ENCODE results near the gene MMADHC.
A peak's percentile ranks its signal among the peaks of the same experiment; 100 is the strongest.

Gene MMADHC

DNA sequence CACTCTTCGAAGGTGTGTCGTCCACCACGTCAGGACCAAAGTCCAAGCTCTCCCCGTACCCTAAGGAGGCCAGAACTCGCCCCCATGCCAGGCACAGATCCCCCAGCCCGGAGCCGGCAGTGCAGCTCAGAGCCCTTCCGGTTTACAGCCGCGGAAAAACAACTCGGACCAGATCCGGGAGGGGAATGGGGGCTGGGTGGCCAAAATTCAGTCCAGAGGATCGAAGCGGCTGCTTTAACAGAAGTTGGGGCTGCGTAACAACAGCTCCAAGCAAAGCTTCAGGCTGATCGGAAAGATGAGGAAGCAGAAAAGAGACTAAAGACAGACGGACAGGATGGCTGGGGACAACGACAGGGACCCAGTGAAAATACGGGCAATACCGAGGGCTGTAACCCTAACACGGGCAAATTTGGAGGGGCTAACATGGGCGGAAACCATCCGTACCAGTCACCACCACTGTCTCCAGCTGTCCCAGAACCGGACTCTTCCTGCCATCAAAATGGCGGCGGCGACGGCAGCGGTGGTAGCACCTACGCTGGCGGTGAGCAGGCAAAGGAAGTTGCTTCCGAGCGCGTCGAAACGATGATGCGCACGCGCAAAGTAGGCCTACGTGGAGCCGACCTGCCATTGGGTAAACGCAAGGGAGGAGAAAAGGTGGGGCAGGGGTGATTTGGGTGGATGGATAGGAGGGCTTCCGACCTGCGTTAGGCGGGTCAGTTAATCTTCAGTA lies at the start of gene MMADHC:
Gene MMADHC, minus strand, starts transcription at position 556 of the 730 bp plus-strand sequence. CDS start 678 bp downstream, outside the sequence.
- DNase-seq (ENCODE audit: low spot score): peak; percentile 94

DNA sequence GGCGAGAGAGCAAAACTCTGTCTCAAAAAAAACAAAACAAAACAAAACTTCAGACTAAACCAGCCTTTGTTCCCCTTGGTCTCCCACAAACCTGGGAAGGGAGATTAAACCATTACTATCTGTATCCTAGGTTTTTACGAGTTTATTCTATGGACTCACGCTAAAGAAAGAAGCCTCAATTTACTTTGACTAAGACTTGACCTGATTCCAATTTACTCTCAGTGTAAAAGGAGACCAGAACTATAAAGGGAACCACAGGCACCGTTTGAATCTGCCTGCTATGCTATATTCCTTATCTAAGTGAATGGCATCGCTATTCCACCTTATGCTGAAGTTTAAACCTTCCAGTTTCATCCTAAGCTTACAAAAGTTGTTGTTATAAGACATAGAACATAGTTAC lies 46.5 kb upstream of the MMADHC start:
- no peak for DNase-seq (ENCODE audit: low spot score)

DNA sequence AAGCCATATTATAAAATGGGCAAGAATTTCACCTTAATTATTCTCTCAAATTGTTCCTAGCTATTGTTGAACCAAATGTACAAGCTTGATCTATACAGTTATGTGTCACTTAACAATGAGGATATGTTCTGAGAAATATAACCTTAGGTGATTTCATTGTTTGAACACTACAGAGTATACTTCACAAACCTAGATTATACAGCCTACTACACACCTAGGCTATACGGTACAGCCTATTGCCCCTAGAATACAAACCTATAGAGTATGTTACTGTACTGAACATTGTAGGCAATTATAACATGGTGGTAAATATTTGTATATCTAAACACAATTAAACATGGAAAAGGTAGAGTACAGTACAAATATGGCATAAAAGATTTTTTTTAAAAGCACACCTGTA lies 42.9 kb upstream of the MMADHC start:
- no peak for DNase-seq (ENCODE audit: low spot score)

DNA sequence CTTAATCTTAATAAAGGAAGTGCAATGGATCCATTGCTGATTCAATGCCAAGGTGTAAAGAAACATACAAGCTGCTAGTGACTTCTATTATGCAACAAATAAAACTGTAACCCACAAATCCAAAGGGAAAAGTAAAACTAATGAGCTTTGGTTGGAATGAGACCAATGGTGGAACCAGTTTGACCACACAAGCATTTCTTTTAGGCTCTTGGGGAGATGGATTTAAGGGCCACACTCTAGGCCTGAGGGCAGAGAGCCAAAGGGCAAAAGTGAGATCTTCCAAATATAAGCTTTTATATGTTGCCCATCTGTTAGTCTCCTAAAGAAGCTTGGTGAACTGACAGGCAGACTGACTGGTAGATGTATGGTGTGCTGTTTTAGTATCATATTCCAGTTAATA lies 41.5 kb upstream of the MMADHC start:
- no peak for DNase-seq (ENCODE audit: low spot score)

DNA sequence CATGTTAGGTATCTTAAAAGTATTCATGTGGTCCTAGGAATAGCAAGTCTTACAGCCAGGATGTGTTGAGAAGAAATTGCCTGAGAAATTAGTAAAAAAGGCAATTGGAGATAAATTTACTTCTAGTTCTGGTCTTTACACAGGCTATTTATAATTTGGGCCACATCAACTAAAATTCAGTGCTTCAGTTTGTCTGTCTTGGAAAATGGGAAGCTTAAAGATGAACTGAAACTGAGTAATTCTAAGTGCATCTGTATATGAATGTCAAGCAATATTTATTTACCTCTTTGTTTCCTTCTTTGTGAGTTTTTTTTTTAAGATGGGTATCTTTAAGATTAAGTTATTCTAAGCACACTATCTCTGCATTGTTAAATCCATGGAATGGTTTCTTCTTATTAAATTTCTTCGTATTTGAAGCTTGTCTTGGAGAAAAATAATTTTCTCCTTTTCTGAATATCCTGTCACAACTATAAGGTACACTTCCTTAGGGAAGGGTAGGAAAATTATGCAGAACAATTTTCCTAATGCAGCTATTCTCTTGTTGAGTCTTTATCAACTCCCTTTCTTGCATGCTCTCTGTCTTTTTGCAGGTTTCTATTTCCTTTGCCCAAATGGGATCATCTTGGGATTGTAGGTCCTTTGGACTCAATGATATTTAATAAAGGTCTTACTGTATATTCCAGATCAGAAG lies 39.7 kb upstream of the MMADHC start:
- no peak for DNase-seq (ENCODE audit: low spot score)

DNA sequence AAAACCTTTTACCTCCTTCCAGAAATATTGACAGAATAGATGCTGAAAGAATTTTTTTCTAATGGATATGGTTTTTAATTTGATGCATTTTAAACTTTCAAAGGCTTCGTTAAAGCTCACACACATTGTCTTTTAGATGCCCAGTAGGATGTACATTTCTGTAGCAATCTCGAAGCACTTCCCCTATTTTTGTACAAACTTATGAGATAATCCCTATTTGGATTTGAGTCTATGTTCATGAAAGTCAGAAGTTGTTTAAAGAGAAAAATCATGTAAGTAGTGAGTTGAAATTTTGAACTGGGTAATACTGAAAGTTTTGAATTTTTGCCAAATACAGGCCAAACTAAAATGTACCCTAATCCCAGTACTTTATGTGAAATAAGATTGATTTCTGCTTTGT lies 38.1 kb upstream of the MMADHC start:
- no peak for DNase-seq (ENCODE audit: low spot score)

DNA sequence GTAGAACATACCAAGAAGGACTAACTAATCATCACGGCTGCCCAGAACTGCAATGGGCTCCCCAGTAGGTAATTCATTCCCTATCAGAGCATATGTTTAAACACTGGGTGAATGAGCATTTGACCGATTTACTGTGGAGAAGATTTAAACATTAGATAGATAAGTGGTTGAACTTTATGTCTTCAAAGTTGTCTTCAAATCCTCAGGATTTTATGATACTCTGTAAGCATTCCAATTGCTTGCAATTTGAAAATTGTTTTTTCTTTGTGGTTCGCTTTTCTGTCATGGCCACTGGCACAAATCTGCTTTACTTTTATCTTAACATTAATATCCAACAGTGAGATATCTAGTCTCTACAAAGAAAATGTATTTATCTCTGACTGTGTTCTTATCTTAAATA lies 37.7 kb upstream of the MMADHC start:
- DNase-seq (ENCODE audit: low spot score): no peak

DNA sequence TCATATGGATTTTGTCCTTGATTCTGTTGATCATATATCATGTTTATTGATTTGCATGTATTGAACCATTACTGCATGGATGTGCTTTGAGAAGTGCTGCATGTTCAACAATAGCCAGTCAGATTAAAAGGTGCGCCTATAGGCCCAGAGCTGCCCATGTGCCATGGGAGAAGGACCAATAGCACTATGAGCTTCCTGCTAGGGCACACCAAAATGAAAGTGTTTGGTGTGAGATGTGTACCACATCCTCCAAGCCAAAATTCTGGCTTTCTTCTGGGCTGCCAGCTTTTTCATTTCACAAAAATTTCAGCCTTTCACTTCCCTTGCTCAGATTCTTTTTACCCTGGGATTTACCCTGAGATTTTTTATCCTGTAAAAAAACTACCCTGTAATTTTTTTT lies 34.8 kb upstream of the MMADHC start:
- DNase-seq (ENCODE audit: low spot score): no peak

DNA sequence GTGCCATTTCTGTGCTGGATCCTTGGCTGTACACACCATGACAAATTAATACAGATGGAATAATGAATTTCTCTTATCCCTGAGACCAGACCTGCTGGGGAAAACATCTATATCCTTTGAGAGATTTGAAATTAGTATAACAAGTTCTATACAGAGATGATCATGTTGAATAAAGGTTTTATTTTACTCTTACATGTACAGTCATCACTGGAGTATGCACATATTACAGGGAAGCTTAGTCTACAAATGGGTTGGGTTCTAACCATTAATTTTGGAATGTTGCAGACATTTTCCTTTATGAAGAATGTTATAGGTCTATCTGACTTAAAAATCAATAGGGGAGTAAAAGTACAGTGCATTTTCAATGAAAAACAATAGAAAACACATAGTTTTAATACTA lies 29.9 kb upstream of the MMADHC start:
- DNase-seq (ENCODE audit: low spot score): no peak

DNA sequence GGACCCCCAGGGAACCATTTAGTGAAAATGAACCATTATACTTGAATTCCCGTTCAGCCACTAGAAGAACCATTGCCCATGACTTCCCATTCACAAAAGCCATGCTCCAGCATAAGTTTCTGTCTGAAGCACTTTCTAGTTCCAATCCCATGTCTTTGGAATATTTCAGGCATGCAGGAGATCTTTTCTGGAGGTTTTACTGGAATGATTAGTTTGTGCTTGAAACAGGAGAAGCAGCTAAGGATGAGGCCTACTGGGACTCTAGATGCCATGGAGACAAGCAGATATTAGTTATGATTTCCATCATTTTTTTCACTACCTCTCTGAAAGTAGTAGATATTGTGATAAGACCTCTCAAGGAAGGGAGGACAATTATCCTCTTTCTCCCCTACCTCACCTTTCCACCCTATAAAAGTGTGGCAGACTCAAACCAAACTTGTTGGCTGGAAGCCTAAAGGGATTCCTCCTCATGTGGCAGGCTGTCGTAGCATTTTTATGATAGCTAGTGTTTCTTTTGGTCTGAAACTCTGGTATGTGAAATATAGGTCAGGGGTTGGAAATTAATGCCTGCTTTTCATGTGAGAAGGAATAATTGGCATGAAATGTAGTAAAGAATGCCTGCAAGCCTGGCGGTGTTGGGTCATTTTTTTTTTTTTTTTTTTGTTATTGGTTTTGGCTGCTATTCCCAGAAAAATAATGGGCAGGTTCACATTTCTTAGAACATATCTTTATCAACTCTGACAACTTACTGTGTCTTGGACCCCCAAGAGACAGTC lies 29.3 kb upstream of the MMADHC start:
- DNase-seq (ENCODE audit: low spot score): no peak

DNA sequence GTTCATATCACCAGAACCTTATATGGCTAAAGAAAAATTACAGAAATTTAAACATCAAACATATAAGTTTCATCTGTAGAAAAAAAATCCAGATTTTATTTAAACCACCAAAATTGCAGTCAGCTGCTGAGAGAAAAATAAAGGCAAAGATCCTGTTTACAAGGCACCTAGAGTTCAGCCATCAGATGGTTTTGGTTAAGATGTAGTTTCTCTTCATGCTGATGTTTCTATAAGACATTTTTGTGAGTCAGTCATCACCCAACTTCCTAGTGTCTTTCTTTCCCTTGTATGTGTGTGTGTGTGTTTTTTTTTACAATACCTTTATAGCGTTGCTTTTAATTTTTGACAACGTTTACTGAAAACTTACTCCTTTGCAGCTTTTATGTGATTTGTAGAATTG lies 26.1 kb upstream of the MMADHC start:
- DNase-seq (ENCODE audit: low spot score): no peak

DNA sequence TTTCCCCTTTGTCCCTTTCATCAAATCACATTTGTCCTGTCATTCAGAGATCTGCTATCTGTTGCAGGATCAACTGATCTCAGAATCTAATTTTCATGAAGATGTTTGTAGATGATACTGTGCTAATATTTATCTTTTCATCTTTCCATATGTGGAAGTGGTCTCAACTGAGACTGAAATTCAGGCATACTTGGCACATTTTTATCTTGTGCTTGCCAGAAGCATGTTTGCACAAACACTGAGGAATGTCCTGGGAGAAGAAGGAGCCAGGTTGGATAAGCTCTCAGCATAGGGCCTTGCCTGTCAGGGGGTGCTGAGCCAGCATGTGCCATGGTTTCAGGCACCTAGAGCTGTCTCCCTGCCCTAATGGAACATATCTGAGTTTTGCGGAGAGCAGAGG lies 24.5 kb upstream of the MMADHC start:
- no peak for DNase-seq (ENCODE audit: low spot score)

DNA sequence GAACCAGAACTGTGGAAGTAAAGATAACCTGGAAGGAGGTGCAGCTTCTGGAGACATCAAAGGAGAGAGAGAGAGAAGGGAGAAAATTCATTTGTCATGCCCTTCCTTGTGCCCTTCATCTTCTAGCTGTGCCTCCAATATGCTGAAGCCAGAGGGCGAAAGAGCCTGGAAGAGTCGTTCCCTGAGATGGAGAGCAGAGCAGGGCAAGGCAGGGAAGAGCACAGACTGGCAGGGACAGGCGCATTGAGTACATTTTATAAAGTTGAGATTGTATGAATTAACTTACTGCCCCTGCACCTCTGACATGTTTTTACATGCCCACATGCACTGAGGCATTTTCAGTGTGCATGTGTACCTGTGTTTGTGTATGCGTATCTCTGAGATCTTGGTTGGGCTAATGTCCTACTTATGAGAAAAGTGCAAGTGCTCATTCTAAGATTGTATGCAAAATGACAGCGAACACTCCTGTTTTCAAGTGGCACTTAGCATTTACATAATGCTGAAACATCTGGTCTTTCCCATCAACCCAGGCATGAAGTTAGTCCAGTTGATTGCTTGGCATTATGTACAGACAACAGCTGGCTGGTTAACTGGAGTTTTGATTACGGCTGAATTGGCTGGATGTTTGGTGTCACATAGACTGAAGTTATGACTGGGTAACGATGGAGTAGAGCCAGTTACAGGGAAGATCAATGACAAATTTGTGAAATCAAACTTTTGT lies 23.7 kb upstream of the MMADHC start:
- no peak for DNase-seq (ENCODE audit: low spot score)

DNA sequence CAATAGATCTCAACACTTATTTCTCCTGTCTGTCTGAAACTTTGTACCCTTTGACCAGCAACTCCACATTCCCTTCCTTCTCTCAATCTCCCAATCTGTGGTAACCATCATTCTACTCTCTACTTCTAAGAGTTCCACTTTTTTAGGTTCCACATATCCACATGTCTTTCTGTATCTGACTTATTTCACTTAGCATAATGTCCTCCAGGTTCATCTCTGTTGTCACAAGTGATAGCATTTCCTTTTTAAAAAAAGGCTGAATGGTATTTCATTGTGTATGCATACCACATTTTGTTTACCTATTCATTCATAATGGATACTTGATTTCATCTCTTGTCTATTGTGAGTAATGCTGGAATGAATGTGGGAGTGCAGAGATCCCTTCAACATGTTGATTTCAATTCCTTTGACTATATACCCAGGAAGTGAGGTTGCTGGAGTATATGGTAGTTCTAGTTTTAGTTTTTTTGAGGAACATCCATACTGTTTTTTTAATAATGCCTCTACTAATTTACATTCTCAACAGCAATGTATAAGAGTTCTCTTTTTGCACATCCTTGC lies 18.8 kb upstream of the MMADHC start:
- no peak for DNase-seq (ENCODE audit: low spot score)

DNA sequence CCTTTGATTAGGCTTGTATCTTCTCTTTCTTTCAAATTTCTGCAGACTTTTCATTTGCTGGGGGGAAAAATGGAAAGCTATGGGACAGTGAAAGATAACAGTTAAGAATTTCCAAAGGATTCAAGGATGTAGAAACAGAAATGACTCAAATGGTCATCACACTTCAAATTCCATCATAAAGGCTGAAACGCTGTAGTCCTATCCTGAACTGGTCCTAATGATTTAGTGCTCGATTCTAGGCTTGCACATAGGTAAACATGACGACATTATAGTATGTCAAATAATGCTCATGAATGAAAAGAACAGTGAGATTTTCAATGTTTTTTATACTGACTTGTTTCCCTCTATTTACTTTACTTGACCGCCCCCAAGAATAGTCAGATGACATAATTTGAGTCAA lies 15.7 kb upstream of the MMADHC start:
- DNase-seq (ENCODE audit: low spot score): no peak

DNA sequence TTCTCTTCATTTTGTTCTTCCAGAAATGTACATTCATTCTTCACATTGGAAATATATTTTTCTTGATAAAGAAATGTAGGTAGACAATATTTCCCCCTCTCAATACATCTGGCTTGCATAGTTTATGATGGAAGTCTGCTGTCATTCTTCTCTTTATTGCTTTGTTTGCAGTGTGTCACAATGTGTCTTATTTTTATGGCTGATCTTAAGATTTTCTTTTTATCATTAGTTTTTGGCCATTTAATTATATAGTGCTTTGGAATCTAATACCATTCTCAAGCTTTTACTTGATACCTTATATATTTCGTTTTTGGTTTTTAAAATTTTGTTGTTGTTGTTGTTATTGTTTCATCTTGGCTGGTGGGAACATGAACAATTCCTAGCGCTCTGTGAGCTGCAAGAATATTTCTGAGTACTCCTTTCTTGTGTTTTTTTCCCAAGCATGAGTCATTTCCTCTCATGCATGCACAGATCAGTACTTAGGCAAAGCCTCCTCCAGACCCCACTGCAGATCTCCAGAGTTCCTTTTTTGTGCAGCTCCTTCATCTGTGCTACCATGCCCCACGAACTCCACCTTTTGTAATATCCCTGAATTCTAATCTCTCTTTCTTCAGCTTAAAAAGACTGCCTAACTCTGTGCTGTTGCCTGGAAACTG lies 13.7 kb upstream of the MMADHC start:
- DNase-seq (ENCODE audit: low spot score): peak; percentile 11

DNA sequence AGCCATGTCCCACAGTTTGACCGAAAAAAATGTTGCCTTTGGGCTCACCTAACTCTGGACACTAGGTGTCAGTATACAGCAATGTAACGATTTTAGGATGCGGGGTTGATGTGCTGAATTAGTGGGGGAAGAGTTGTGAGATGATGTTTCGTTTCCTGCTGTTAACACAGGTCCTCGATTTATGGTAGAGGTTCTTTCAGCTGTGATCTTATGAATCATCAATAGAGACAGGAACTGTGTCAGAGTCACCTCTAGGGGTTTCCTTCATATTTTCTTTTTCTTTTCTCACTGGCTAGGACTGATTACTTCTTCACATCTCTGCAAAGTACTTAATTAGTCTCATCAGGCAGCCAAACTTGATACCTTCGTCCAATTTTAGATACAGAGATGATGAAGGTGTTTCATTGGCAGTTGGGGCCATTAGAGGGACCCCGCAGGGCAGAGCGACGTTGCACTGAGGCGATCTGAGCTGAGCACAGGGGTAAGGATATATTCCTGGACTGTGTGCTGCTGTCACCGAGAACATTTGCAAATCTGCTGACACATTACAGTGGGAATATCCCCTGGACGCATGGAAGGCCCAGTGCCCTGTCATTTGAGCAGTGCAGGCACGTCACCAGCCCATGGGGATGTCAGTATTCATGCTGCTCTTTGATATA lies 10.2 kb upstream of the MMADHC start:
- peak; percentile 80 for DNase-seq (ENCODE audit: low spot score)

DNA sequence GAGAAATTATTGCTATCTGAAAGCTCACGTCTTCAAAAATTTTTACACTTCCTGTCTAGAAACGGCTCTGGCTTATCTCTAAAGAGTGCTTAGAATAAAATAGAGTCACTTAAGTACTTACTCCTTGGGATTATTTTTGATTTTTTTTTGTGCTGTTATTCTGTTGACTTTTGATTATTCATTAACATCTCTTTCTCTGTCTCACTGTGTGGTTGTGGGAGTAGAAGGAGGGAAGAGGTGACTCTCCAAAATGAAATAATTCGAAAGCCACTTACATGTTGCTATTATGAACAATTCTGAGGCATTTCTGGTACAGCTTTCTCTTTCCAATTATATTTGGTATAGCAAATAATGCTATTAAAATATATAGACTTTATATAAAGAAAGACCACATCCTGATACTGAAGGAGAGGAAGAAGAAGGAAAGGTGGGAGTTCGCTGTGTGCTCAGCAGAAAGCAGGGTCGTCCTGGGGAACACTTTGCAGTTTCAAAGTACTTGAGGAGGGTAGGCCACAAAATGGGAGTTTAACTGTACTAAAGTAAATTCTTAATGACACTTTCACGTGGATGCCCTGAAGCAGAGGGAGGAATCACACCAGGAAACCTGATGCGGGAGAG lies 9.6 kb upstream of the MMADHC start:
- no peak for DNase-seq (ENCODE audit: low spot score)

DNA sequence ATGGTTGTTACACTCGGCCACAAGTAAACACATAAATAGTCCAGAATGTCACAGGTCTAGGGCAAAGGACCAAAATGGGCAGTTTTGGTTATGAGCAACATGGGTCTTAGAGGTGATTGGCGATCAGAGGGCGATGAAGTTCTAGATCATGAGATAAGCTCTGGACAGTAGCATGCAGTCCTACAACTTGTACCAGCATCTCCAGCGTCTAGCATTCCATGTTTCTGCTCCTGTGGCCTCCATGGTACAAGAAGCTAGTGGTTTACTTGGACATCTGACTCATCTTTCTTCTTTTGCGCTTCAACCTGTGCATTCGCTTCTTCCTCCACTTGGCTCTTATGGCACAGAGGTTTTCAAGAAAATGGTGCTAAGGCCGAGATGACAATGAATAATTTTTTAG lies 8.9 kb upstream of the MMADHC start:
- DNase-seq (ENCODE audit: low spot score): no peak

Data from CD4-positive, alpha-beta T cell treated with Interleukin-2 at 100 ng/mL for 4 hours (primary cell).